Psoas muscle (tissue), 8 donors: ENCODE measurements around the gene STRN. TPM values are rescaled to one million over a fixed set of nuclear protein-coding genes. Genes with fewer than 3 reads are reported as not detected.

Experiments used
- ATAC-seq, 4 donors: fragments of 200-7000 bp; cut with Tn5 transposase; one replicate each; pipeline ENCODE4 v1.9.1; 2020; ENCODE audit warnings: moderate library complexity in 3 of 4, mild to moderate bottlenecking in 2 of 4
- DNase-seq, 2 donors: peaks; one replicate each; pipeline ENCODE4 v3.0.0-alpha.2; 2020
- H3K27ac ChIP-seq: fragments of 200-600 bp; one replicate; pipeline ENCODE4 v1.8.0; 2022
- H3K27me3 ChIP-seq, 3 donors: fragments of 200-600 bp in 1 of 3; one replicate each; pipeline versions ENCODE4 v1.6.1 to v1.8.0; 2013 to 2022; ENCODE audit warnings: low read length in 2 of 3, mild to moderate bottlenecking in 2 of 3, moderate library complexity in 1 of 3; ENCODE audit not compliant: insufficient read depth in 3 of 3
- H3K36me3 ChIP-seq, 2 donors: fragments of 200-600 bp in 1 of 2; one replicate each; pipeline versions ENCODE4 v1.6.1 to v1.8.0; 2013 to 2022; ENCODE audit warnings: low read depth in 1 of 2, mild to moderate bottlenecking in 1 of 2, moderate library complexity in 1 of 2; ENCODE audit not compliant: insufficient read depth in 1 of 2
- H3K4me1 ChIP-seq: fragments of 200-600 bp; one replicate; pipeline ENCODE4 v1.8.0; 2022
- H3K4me3 ChIP-seq: fragments of 200-600 bp; one replicate; pipeline ENCODE4 v1.8.0; 2022; ENCODE audit warnings: mild to moderate bottlenecking
- H3K9me3 ChIP-seq: fragments of 200-600 bp; one replicate; pipeline ENCODE4 v1.8.0; 2022
- CTCF ChIP-seq: fragments of 200-600 bp; IDR thresholded peaks from one replicate; pipeline ENCODE4 v1.8.0; 2022; ENCODE audit warnings: antibody characterized with exemption
- WGBS, 3 donors: extraction: QIAGEN DNeasy Blood & Tissue Kit; methylation state at CpG; one replicate each; pipeline versions ENCODE4 v1.1.6 to v1.1.7; 2013; 5-methylcytosine and 5-hydroxymethylcytosine counted together
- intact Hi-C, 2 donors: fragments of 100-400 bp; cut with DNase I; formaldehyde crosslinking; loops; one replicate each; pipeline versions ENCODE4 v1.11.0 to v1.14.2; 2022
- long read RNA-seq, 2 donors: library from polyadenylated mRNA; unstranded; transcript quantifications; one replicate each; pipeline ENCODE4 v2.0.0, GENCODE V29; 2021
- polyA plus RNA-seq, 3 donors: library from polyadenylated mRNA; stranded (reverse); fragments of 200-250 nt; gene quantifications; one replicate each; pipeline ENCODE4 v1.2.3, GENCODE V29; 2013
- total RNA-seq, 4 donors: library from RNA; stranded (reverse); fragmentation: NEBNext Ultra II Directional in 2 of 4; extraction: Animal tissue kit (Norgen Biotek cat#: 25700) in 2 of 4; gene quantifications; one replicate each; pipeline versions ENCODE4 v1.2.1 to v1.2.4, GENCODE V29; 2021 to 2023
- donor health status: healthy with polysubstance abuse.
- donor health status: DM: no; HTN: no; CAD: no; lungs with moderate emphysema.
- donor health status: Bipolar disorder and iron deficiency.
- donor health status: healthy.
- donor health status: DM: yes; HTN: yes; CAD: no.
- donor health status: DM: no; HTN: no; CAD: no.
- donor health status: DM: no; HTN: no; CAD: no.
- donor health status: DM: yes; HTN: yes; CAD: no.

The STRN gene, protein sequence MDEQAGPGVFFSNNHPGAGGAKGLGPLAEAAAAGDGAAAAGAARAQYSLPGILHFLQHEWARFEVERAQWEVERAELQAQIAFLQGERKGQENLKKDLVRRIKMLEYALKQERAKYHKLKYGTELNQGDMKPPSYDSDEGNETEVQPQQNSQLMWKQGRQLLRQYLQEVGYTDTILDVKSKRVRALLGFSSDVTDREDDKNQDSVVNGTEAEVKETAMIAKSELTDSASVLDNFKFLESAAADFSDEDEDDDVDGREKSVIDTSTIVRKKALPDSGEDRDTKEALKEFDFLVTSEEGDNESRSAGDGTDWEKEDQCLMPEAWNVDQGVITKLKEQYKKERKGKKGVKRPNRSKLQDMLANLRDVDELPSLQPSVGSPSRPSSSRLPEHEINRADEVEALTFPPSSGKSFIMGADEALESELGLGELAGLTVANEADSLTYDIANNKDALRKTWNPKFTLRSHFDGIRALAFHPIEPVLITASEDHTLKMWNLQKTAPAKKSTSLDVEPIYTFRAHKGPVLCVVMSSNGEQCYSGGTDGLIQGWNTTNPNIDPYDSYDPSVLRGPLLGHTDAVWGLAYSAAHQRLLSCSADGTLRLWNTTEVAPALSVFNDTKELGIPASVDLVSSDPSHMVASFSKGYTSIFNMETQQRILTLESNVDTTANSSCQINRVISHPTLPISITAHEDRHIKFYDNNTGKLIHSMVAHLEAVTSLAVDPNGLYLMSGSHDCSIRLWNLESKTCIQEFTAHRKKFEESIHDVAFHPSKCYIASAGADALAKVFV
- total RNA-seq (10 to 100 TPM; 28.1 to 41.4 (median 29.5) TPM), polyA plus RNA-seq (10 to 100 TPM; 12.7 to 48.5 (median 27.6) TPM)
- long read RNA-seq, donor 1, full-length matches to known transcripts = 2 of 12 reads
- long read RNA-seq, donor 1, partial matches to known transcripts = 5 of 12 reads
- long read RNA-seq, donor 1, other reads (novel, unspliced or antisense) = 5 of 12 reads
- long read RNA-seq, donor 2, full-length matches to known transcripts = 1 of 14 reads
- long read RNA-seq, donor 2, partial matches to known transcripts = 10 of 14 reads
- long read RNA-seq, donor 2, other reads (novel, unspliced or antisense) = 3 of 14 reads

DNA sequence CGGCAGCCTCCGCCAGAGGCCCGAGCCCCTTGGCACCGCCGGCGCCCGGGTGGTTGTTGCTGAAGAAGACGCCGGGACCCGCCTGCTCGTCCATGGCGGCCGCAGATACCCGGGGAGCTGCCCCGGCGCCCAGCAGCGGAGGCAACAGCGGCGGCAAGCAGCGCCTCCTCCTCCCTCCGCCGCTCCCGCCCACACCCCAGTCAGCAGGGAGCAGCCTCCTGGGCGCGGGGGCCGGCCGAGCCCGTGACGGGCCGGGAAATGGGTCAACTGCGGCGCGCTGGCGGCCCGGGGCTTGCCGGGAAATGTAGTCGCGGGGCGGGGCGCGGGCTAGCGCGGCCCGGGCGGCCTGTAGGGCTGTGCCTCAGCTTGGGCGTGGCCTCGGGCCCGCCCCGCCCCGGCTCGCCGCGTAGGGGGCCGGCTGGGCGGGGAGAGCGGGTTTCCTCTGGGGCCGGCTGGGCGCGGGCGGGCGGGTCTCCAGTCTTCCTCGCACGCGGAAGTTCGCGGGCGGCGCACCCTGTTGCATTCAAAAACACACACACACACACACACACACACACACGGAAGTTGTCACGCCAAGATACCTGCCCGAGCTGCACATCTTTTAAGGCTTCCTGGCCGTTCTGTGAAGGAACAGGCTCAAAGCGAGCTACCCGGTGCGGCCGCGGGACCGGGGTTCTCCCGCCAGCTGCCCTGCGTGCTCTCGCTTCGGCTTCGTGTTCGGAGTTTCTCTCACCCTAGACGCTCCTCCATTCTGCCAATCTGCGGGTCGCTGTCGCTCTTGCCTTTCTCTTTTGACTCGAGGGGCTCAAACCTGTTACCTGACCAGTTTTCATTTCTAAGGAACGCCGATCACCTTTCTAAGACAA lies at the start of gene STRN:
Gene STRN (minus strand): TSS at position 167 of the 866 bp plus-strand sequence. CDS start 73 bp downstream, at position 94.
- intact Hi-C loops = no loop called here
- no peaks in the 10 kb centered on the region for H3K27me3 ChIP-seq
- TF ChIP-seq CTCF = no peak
- no peaks in the 10 kb centered on the region for H3K9me3 ChIP-seq
- peaks cover 22% of the 10 kb centered on the region for H3K4me1 ChIP-seq
- peak within 1 kb of the TSS; percentile 89 for H3K4me3 ChIP-seq
- ATAC-seq (peak; percentile 95 to 99 (median 97)), DNase-seq (peak; percentile 99)
- WGBS, 3 donors = 0 to 1% (median 0%) methylated on average over 69 to 91 of the region's 91 CpGs
- H3K27ac ChIP-seq = peak within 1 kb of the TSS; percentile 92
- no peaks in the 10 kb centered on the region for H3K36me3 ChIP-seq

DNA sequence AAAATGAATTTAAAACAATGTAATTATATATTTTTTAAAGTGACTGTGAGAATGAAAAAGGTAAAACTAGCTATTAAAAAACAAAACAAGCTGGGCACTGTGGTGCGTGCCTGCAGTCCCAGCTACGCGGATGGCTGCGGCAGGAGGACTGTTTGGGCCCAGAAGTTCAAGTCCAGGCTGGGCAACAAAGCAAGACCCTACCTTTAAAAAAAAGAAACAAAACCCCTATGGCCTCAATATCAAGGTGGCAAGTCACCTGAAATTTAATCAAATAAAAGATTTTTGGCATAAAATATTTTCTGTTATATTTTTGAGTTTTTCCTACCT lies 46.9 kb upstream of the STRN start:
- no peak for TF ChIP-seq CTCF
- H3K36me3 ChIP-seq = peaks cover 0 to 98% of the 10 kb centered on the region in 2 donors
- no peaks in the 10 kb centered on the region for H3K4me1 ChIP-seq
- H3K27ac ChIP-seq = no peak overlapping the region
- intact Hi-C loops = no loop called here
- no peak overlapping the region for H3K4me3 ChIP-seq
- WGBS, 3 donors = 94 to 96% (median 95%) methylated on average over 4 of the region's 4 CpGs
- no peaks in the 10 kb centered on the region for H3K9me3 ChIP-seq
- no peaks in the 10 kb centered on the region for H3K27me3 ChIP-seq
- ATAC-seq (no peak), DNase-seq (no peak)

DNA sequence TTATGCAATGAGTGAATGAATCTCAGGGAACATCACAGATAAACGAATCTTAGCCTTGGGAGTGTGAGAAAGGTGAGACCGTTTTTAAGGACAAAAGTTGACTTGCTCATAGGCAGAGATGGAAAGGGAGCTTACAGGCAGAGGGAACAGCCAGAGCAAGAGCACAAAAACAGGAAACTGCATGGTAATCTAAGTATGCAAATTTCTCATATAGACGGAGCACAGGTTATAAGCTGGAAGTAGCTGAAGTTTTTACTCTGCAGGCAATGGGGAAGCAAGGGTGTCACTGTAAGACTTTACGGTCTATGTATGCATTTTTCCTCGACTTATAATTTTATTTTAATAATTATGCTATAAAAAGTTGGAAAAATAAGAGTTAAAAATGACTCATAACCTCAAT lies 44.8 kb upstream of the STRN start:
- H3K27ac ChIP-seq = no peak overlapping the region
- TF ChIP-seq CTCF = no peak
- no peaks in the 10 kb centered on the region for H3K27me3 ChIP-seq
- intact Hi-C loops = no loop called here
- 87 to 91% (median 88%) methylated on average over 5 of the region's 5 CpGs for WGBS, 3 donors
- peaks cover 3 to 98% of the 10 kb centered on the region in 2 donors for H3K36me3 ChIP-seq
- DNase-seq = no peak
- ATAC-seq = no peak
- H3K4me1 ChIP-seq = no peaks in the 10 kb centered on the region
- H3K9me3 ChIP-seq = no peaks in the 10 kb centered on the region
- H3K4me3 ChIP-seq = no peak overlapping the region

GRCh38 chr2:37005118-37005868 lies 39.0 kb upstream of the STRN start:
- TF ChIP-seq CTCF = peak; percentile 30
- Histone ChIP-seq H3K4me1 (no peaks in the 10 kb centered on the region), H3K4me3 (no peak overlapping the region), H3K27ac (no peak overlapping the region), H3K9me3 (no peaks in the 10 kb centered on the region), H3K36me3 (peaks cover 16 to 98% of the 10 kb centered on the region in 2 donors), H3K27me3 (no peaks in the 10 kb centered on the region)
- intact Hi-C loops = loop anchor here in 1 of 2 donors (10.0 kb wide), 1 partner anchor 120 kb away; no protein-coding TSS in a partner anchor
- ATAC-seq = no peak
- 68 to 84% (median 74%) methylated on average over 8 of the region's 8 CpGs for WGBS, 3 donors
- DNase-seq = no peak
